Adrenal gland (tissue), 12 donors: ENCODE measurements around the gene TUBGCP2. TPM values are rescaled to one million over a fixed set of nuclear protein-coding genes. Genes with fewer than 3 reads are reported as not detected.

Source experiments
- DNase-seq, 7 donors: peaks; one replicate each; pipeline ENCODE4 v3.0.0-alpha.2; 2019 to 2020
- H3K27ac ChIP-seq, 5 donors: fragments of 200-600 bp; sonication (generic) in 4 of 5; 1 replicate in 3 of 5; 2 replicates in 2 of 5; pipeline versions ENCODE4 v1.5.1 to v1.8.0; 2016 to 2020; ENCODE audit warnings: mild to moderate bottlenecking in 1 of 5
- H3K27me3 ChIP-seq: fragments of 200-600 bp; 2 replicates; pipeline ENCODE4 v1.8.0; 2021
- H3K36me3 ChIP-seq, 2 donors: fragments of 200-600 bp; replicated peaks in 1 of 2; 1 replicate in 1 of 2; 2 replicates in 1 of 2; pipeline versions ENCODE4 v1.5.1 to v1.8.0; 2018 to 2022
- H3K4me1 ChIP-seq, 2 donors: fragments of 200-600 bp; replicated peaks in 1 of 2; 1 replicate in 1 of 2; 2 replicates in 1 of 2; pipeline versions ENCODE4 v1.5.1 to v1.8.0; 2018 to 2021
- H3K4me3 ChIP-seq, 4 donors: fragments of 200-600 bp; sonication (generic) in 3 of 4; one replicate each; pipeline ENCODE4 v1.5.1; 2016 to 2018
- H3K9me3 ChIP-seq, 3 donors: fragments of 200-600 bp; sonication (generic) in 1 of 3; replicated peaks in 1 of 3; 1 replicate in 2 of 3; 2 replicates in 1 of 3; pipeline versions ENCODE4 v1.5.1 to v1.8.0; 2016 to 2021
- CTCF ChIP-seq, 6 experiments: fragments of 450-650 bp in 4 of 6; fragments of 200-600 bp in 2 of 6; sonication (generic) in 1 of 6; IDR thresholded peaks; 1 replicate in 5 of 6; 2 replicates in 1 of 6; pipeline versions ENCODE4 v1.5.1 to v1.8.0; 2016 to 2021; ENCODE audit warnings: antibody characterized with exemption in 6 of 6, mild to moderate bottlenecking in 2 of 6, moderate library complexity in 1 of 6
- POLR2A ChIP-seq, 2 donors: fragments of 450-650 bp; IDR thresholded peaks; one replicate each; pipeline ENCODE4 v1.6.1; 2017; ENCODE audit warnings: antibody characterized with exemption in 2 of 2, mild to moderate bottlenecking in 2 of 2, moderate library complexity in 1 of 2
- WGBS, 4 donors: extraction: QIAGEN DNeasy Blood & Tissue Kit in 2 of 4; methylation state at CpG; one replicate each; pipeline versions ENCODE4 v1.1.5 to v1.1.7; 2013 to 2017; 5-methylcytosine and 5-hydroxymethylcytosine counted together
- intact Hi-C, 2 donors: fragments of 100-400 bp; cut with DNase I; formaldehyde crosslinking; loops; one replicate each; pipeline versions ENCODE4 v1.14.1 to v1.15.0; 2022 to 2023
- polyA plus RNA-seq, 3 donors: library from polyadenylated mRNA; stranded (reverse); fragments of 200-250 nt in 2 of 3; fragments of 350-450 nt in 1 of 3; fragmentation: Illumina TruSeq in 1 of 3; extraction: RNeasy Lipid Tissue Mini Kit (QIAGEN cat#74804) in 1 of 3; gene quantifications; one replicate each; pipeline ENCODE4 v1.2.3, GENCODE V29; 2013 to 2014
- total RNA-seq, 9 donors: library from RNA; depleted of rRNA in 4 of 9; stranded (reverse); fragments of >200 nt in 4 of 9; fragments of 120-200 nt in 1 of 9; fragmentation: NEBNext Ultra II Directional in 1 of 9; extraction: Animal tissue kit (Norgen Biotek cat#: 25700) in 1 of 9; gene quantifications; one replicate each; pipeline versions ENCODE4 v1.1.0 to v1.2.4, GENCODE V29; 2013 to 2023
- donor health status: healthy with polysubstance abuse.
- donor health status: Bipolar disorder and iron deficiency.
- donor health status: DM: yes; HTN: yes; CAD: no.
- donor health status: DM: no; HTN: no; CAD: no.
- donor health status: DM: no; HTN: no; CAD: no.
- donor health status: DM: yes; HTN: yes; CAD: no.

TUBGCP2 gene
- total and polyA plus RNA-seq, 12 donors, result 30.9 to 234 (median 62.0) TPM

- intact Hi-C loops, result no loop called here
- no peak for DNase-seq
- no peak overlapping the region for H3K4me3 ChIP-seq
Observed at GRCh38 chr10:133350283-133350949, 41.7 kb upstream of the TUBGCP2 start.

GRCh38 chr10:133349577-133350011 lies 40.9 kb upstream of the TUBGCP2 start:
- 66 to 76% (median 72%) methylated on average over 3 to 9 of the region's 9 CpGs for WGBS, 4 donors
- intact Hi-C loops, result no loop called here

More at GRCh38 chr10:133350283-133350949, 41.7 kb upstream of the TUBGCP2 start:
- Histone ChIP-seq H3K36me3 (no peaks in the 10 kb centered on the region), H3K27ac (no peak overlapping the region), H3K4me1 (no peaks in the 10 kb centered on the region), H3K9me3 (no peaks in the 10 kb centered on the region), H3K27me3 (peaks cover 13% of the 10 kb centered on the region)
- WGBS, 4 donors, result 76 to 94% (median 78%) methylated on average over 2 to 12 of the region's 12 CpGs; no CpG with 5 or more reads in 1 of the 4 donors
- TF ChIP-seq CTCF (IDR thresholded peaks at IDR 0.05), result no peak
- no peak for TF ChIP-seq POLR2A (IDR thresholded peaks at IDR 0.05)

GRCh38 chr10:133349160-133349568 lies 40.5 kb upstream of the TUBGCP2 start:
- Histone ChIP-seq H3K4me1 (no peaks in the 10 kb centered on the region), H3K27me3 (peaks cover 13% of the 10 kb centered on the region), H3K36me3 (no peaks in the 10 kb centered on the region), H3K27ac (no peak overlapping the region), H3K4me3 (no peak overlapping the region), H3K9me3 (no peaks in the 10 kb centered on the region)
- no peak for TF ChIP-seq POLR2A (IDR thresholded peaks at IDR 0.05)
- TF ChIP-seq CTCF (IDR thresholded peaks at IDR 0.05), result no peak
- no peak for DNase-seq
- intact Hi-C loops, result no loop called here
- WGBS, 4 donors, result 79 to 84% (median 83%) methylated on average over 8 of the region's 8 CpGs

More at GRCh38 chr10:133349577-133350011, 40.9 kb upstream of the TUBGCP2 start:
- no peaks in the 10 kb centered on the region for H3K36me3 ChIP-seq
- no peak overlapping the region for H3K27ac ChIP-seq
- TF ChIP-seq CTCF (IDR thresholded peaks at IDR 0.05) (no peak), POLR2A (IDR thresholded peaks at IDR 0.05) (no peak)
- H3K9me3 ChIP-seq, result no peaks in the 10 kb centered on the region
- no peaks in the 10 kb centered on the region for H3K4me1 ChIP-seq
- no peak for DNase-seq
- H3K4me3 ChIP-seq, result no peak overlapping the region
- peaks cover 13% of the 10 kb centered on the region for H3K27me3 ChIP-seq

- intact Hi-C loops, result no loop called here
- Histone ChIP-seq H3K4me1 (no peaks in the 10 kb centered on the region), H3K4me3 (no peak overlapping the region), H3K27me3 (peaks cover 18% of the 10 kb centered on the region), H3K9me3 (no peaks in the 10 kb centered on the region), H3K27ac (no peak overlapping the region), H3K36me3 (no peaks in the 10 kb centered on the region)
- 48 to 65% (median 51%) methylated on average over 4 to 16 of the region's 16 CpGs for WGBS, 4 donors
- no peak for DNase-seq
- TF ChIP-seq CTCF (IDR thresholded peaks at IDR 0.05) (no peak), POLR2A (IDR thresholded peaks at IDR 0.05) (no peak)
Observed at GRCh38 chr10:133347710-133348517, 39.2 kb upstream of the TUBGCP2 start.
